Keratinocyte (primary cell): ENCODE results near the gene MKLN1. TPM values are rescaled to one million over a fixed set of nuclear protein-coding genes. Genes with fewer than 3 reads are reported as not detected.

Experiments used
- DNase-seq: peaks from one replicate; pipeline ENCODE4 v3.0.0-alpha.2; 2011; ENCODE audit warnings: low read depth, missing footprints, low spot score
- FAIRE-seq: peaks from 2 replicates; lab custom pipeline; 2011; peaks lifted over from hg19 to GRCh38; lab: Jason Lieb, UNC
- H2AFZ ChIP-seq: 2 replicates; pipeline ENCODE4 v1.6.0; 2012; ENCODE audit warnings: low read length, control low read depth, inconsistent platforms; ENCODE audit not compliant: control insufficient read depth
- H3K27ac ChIP-seq: 2 replicates; pipeline ENCODE4 v1.5.1; 2011; ENCODE audit warnings: low read length; ENCODE audit not compliant: control insufficient read depth, insufficient read depth
- H3K27me3 ChIP-seq: 3 replicates; pipeline ENCODE4 v1.6.0; 2011; ENCODE audit warnings: low read length; ENCODE audit not compliant: control insufficient read depth, insufficient read depth; ENCODE audit errors: extremely low read depth
- H3K36me3 ChIP-seq, 2 experiments: 2 replicates in 1 of 2; 3 replicates in 1 of 2; pipeline ENCODE4 v1.5.1; 2011; ENCODE audit warnings: low read length in 2 of 2, mild to moderate bottlenecking in 1 of 2; ENCODE audit not compliant: control insufficient read depth in 2 of 2, insufficient read depth in 2 of 2; ENCODE audit errors: extremely low read depth in 1 of 2
- H3K4me1 ChIP-seq: 3 replicates; pipeline ENCODE4 v1.5.1; 2011; ENCODE audit warnings: low read length; ENCODE audit not compliant: control insufficient read depth, insufficient read depth; ENCODE audit errors: extremely low read depth
- H3K4me2 ChIP-seq: 3 replicates; pipeline ENCODE4 v1.6.0; 2011; ENCODE audit warnings: low read depth, low read length; ENCODE audit not compliant: control insufficient read depth, insufficient read depth; ENCODE audit errors: extremely low read depth
- H3K4me3 ChIP-seq, 3 experiments: fragments of 200-600 bp in 1 of 3; sonication (generic) in 1 of 3; 2 replicates in 2 of 3; 3 replicates in 1 of 3; pipeline ENCODE4 v1.5.1; 2011 to 2016; ENCODE audit warnings: low read length in 3 of 3, mild to moderate bottlenecking in 3 of 3, control low read depth in 2 of 3, inconsistent platforms in 1 of 3, low read depth in 1 of 3, mixed read lengths in 1 of 3, mixed run types in 1 of 3, moderate library complexity in 1 of 3; ENCODE audit not compliant: control insufficient read depth in 2 of 3, insufficient read depth in 2 of 3; ENCODE audit errors: extremely low read depth in 1 of 3
- H3K79me2 ChIP-seq: 2 replicates; pipeline ENCODE4 v1.6.0; 2012; ENCODE audit warnings: low read length; ENCODE audit not compliant: control insufficient read depth, insufficient read depth
- H3K9ac ChIP-seq: 3 replicates; pipeline ENCODE4 v1.6.0; 2011; ENCODE audit warnings: low read length; ENCODE audit not compliant: control insufficient read depth, insufficient read depth; ENCODE audit errors: extremely low read depth
- H3K9me1 ChIP-seq: 3 replicates; pipeline ENCODE4 v1.6.0; 2011; ENCODE audit warnings: low read length; ENCODE audit not compliant: control insufficient read depth, insufficient read depth; ENCODE audit errors: extremely low read depth
- H3K9me3 ChIP-seq: 2 replicates; pipeline ENCODE4 v1.5.1; 2012; ENCODE audit warnings: low read depth, low read length; ENCODE audit not compliant: control insufficient read depth
- H4K20me1 ChIP-seq: 3 replicates; pipeline ENCODE4 v1.6.0; 2011; ENCODE audit warnings: low read length; ENCODE audit not compliant: control insufficient read depth, insufficient read depth; ENCODE audit errors: extremely low read depth
- EZH2 ChIP-seq: IDR thresholded peaks from one replicate; pipeline ENCODE4 v1.6.1; 2012; ENCODE audit warnings: inconsistent platforms, mild to moderate bottlenecking, low read length, moderate library complexity
- dilution Hi-C: fragments of 300-500 bp; cut with MboI; formaldehyde crosslinking; loops from one replicate; pipeline ENCODE4 v1.7.0; 2020; ENCODE audit warnings: low sequenced_read_pairs; ENCODE audit not compliant: extremely low pct_ligation_motif_present
- polyA plus RNA-seq, 5 experiments: library from polyadenylated mRNA; depleted of rRNA in 3 of 5; stranded (reverse) in 3 of 5; stranded (forward) in 1 of 5; unstranded in 1 of 5; fragments of >200 nt; gene quantifications; 1 replicate in 1 of 5; 2 replicates in 3 of 5; 3 replicates in 1 of 5; pipeline versions ENCODE4 v1.2.1 to v1.2.3, GENCODE V29; 2011 to 2012; ENCODE audit warnings: missing spikeins in 2 of 5, low read depth in 1 of 5, low replicate concordance in 1 of 5
- TF ChIP-seq, protein P1 (sequence below), 3 experiments: IDR thresholded peaks in 1 of 3; conservative IDR thresholded peaks in 1 of 3; optimal IDR thresholded peaks in 1 of 3; 2 replicates in 2 of 3; 3 replicates in 1 of 3; pipeline versions ENCODE3 to v1.5.1; 2011; ENCODE audit warnings: low read length in 3 of 3, mild to moderate bottlenecking in 3 of 3, moderate library complexity in 2 of 3, control low read depth in 1 of 3, inconsistent platforms in 1 of 3; ENCODE audit not compliant: insufficient read depth in 2 of 3; ENCODE audit errors: extremely low read depth in 1 of 3

The MKLN1 gene
- polyA plus RNA-seq, 1 donor (not counting 4 experiments of a cell fraction or from before 2014, with no cell fraction given), result 43.8 TPM

DNA sequence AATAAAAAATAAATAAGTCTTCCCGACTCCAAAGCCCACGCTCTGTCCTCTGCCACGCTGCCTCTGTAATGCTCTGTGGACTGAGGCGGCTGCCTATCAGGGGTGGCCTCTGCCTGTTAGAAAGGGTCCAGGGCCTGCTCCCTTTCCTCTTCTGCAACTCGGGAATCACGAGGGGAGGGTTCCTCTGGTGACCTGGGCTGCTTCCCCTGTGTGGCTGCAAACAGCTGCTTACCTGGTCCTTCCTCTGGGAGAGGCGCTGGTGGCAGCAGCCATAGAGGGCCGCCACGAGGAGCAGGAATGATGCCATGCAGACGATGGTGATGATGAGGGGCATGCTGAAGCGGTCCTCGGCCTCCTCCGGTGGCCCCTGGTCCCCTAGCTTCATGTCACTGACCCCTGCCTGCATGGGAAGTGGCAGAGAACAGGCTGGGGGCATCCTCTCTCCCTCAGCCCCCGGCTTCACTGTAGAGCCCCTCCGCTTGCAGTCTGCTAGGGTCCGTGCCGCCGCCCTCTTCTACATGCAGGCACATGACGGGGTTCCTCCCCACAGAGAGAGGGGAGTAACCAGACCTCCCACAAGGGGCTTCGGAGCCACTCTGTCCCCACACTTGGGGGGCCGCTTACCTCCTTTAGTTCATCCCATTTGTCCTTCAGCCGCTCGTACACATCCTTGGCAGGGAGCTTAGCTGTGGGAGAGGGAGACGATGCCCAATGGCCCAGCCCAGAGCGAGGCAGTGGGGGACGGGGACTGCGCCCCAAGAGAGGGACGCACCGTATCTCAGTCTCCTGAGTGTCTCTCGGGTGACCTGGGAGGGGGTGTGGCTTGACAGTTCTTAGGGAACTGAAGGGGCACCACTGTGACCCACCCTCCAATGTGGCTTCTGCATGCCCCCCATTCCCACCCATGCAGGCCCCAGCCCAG is 178.2 kb downstream of the MKLN1 start:
- no peak for FAIRE-seq
- H3K4me3 ChIP-seq, result no peak overlapping the region

DNA sequence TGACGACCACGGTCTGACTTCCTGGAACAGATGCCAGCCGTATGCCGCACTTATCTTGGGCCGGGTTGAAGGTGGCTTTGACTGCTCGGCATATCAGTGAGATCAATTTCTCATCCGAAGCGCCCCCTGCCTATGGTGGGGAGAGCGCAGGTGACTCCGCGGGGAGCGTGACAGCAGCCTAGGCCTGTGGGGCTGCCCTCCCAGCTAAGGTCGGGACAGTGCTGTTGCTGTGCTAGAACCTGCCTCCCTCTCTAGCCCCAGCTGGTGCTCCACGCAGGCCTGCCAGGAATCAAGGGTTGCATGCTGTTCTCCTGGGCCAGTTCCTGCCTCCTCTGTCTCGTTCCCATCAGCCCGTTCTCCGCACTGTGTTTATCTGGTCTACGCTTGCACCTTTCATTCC is 178.9 kb downstream of the MKLN1 start:
- dilution Hi-C loops, result no loop called here
- no peak overlapping the region for H3K27ac ChIP-seq
- no peaks in the 10 kb centered on the region for H3K9me1 ChIP-seq
- H3K79me2 ChIP-seq, result no peaks in the 10 kb centered on the region
- H2AFZ ChIP-seq, result no peak overlapping the region
- FAIRE-seq, result no peak
- H3K36me3 ChIP-seq, result no peaks in the 10 kb centered on the region
- H3K4me1 ChIP-seq, result peaks cover 2% of the 10 kb centered on the region
- DNase-seq, result no peak
- no peaks in the 10 kb centered on the region for H4K20me1 ChIP-seq
- H3K27me3 ChIP-seq, result peaks cover 13% of the 10 kb centered on the region
- TF ChIP-seq EZH2, result no peak
- TF ChIP-seq, protein P1, sequence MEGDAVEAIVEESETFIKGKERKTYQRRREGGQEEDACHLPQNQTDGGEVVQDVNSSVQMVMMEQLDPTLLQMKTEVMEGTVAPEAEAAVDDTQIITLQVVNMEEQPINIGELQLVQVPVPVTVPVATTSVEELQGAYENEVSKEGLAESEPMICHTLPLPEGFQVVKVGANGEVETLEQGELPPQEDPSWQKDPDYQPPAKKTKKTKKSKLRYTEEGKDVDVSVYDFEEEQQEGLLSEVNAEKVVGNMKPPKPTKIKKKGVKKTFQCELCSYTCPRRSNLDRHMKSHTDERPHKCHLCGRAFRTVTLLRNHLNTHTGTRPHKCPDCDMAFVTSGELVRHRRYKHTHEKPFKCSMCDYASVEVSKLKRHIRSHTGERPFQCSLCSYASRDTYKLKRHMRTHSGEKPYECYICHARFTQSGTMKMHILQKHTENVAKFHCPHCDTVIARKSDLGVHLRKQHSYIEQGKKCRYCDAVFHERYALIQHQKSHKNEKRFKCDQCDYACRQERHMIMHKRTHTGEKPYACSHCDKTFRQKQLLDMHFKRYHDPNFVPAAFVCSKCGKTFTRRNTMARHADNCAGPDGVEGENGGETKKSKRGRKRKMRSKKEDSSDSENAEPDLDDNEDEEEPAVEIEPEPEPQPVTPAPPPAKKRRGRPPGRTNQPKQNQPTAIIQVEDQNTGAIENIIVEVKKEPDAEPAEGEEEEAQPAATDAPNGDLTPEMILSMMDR (optimal IDR thresholded peaks at IDR 0.05 in 1 of 3, IDR thresholded peaks at IDR 0.05 in 1 of 3, conservative IDR thresholded peaks at IDR 0.05 in 1 of 3; ENCODE audit: extremely low read depth in 1 of 3, insufficient read depth in 2 of 3, low read length in 3 of 3), result peak in 1 of 3 experiments; percentile 38
- no peak overlapping the region for H3K4me3 ChIP-seq
- H3K9me3 ChIP-seq, result no peaks in the 10 kb centered on the region
- no peak overlapping the region for H3K9ac ChIP-seq
- H3K4me2 ChIP-seq, result no peak overlapping the region

More for the DNA sequence above, 178.2 kb downstream of the MKLN1 start:
- dilution Hi-C loops, result no loop called here
- H3K4me2 ChIP-seq, result no peak overlapping the region
- peaks cover 13% of the 10 kb centered on the region for H3K27me3 ChIP-seq
- H3K9me3 ChIP-seq, result no peaks in the 10 kb centered on the region
- H3K9me1 ChIP-seq, result no peaks in the 10 kb centered on the region
- no peak for DNase-seq
- no peak overlapping the region for H3K27ac ChIP-seq
- no peak for TF ChIP-seq EZH2
- TF ChIP-seq, protein P1 (optimal IDR thresholded peaks at IDR 0.05 in 1 of 3, IDR thresholded peaks at IDR 0.05 in 1 of 3, conservative IDR thresholded peaks at IDR 0.05 in 1 of 3; ENCODE audit: extremely low read depth in 1 of 3, insufficient read depth in 2 of 3, low read length in 3 of 3), result no peak
- H4K20me1 ChIP-seq, result no peaks in the 10 kb centered on the region
- no peak overlapping the region for H2AFZ ChIP-seq
- H3K9ac ChIP-seq, result no peak overlapping the region
- H3K36me3 ChIP-seq, result no peaks in the 10 kb centered on the region
- no peaks in the 10 kb centered on the region for H3K79me2 ChIP-seq
- H3K4me1 ChIP-seq, result peaks cover 2% of the 10 kb centered on the region
